NT2/D1 (cell line): ENCODE data around the gene RNF14.
"Not testable (repeated sequence)": the region's sequence is repeated elsewhere in the genome, so short reads cannot be mapped to it uniquely, and the experiment has no call there.

Experiments used
- SUZ12 ChIP-seq: IDR thresholded peaks from 2 replicates; pipeline ENCODE4 v1.6.1; 2011; ENCODE audit not compliant: insufficient read length, insufficient read depth; ENCODE audit errors: extremely low read depth
- YY1 ChIP-seq: IDR thresholded peaks from 2 replicates; pipeline ENCODE4 v1.6.1; 2011; ENCODE audit not compliant: insufficient read length, insufficient read depth
- ZNF274 ChIP-seq: IDR thresholded peaks from 2 replicates; pipeline ENCODE4 v1.6.1; 2011; ENCODE audit warnings: mild to moderate bottlenecking, low read depth, low read length

GRCh38 chr5:142033632-142034567, 65.0 kb downstream of the RNF14 start:
- not testable (repeated sequence) for TF ChIP-seq SUZ12, YY1, ZNF274
